Measurements from ENCODE around the gene DAB1.

The DAB1 gene

DNA sequence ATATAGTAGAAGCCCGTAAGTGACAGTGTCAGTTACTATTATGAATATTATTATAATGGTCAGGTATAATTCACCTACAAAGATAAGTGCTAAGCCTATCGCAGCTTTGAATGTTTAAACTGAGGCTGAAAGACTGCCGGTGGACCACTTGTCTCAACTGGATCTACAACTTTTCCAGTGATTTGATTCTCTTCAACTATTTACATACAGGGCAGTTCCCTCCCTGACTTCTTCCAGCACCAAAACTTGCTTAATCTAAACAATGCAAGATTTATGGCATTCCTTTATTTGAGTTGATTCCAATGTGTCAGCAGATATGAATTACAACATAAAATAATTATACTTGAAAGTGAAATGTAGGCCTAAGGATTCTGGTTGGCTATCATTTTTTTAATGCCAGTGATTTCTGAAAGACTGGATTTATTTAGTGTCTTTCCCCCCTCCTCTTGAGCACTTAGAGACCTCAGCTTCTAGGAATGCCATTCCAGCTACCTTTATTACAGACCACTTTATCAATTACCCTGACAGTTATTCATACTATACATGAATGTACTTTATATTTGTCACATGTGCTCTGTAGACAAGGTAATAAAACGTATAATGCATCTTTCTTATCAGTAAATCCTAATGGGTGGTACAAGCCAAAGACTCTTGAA is 304.8 kb downstream of the DAB1 start:
- H3K27ac ChIP-seq (replicated peaks), result no peak overlapping the region
- no peak overlapping the region for H3K4me3 ChIP-seq (replicated peaks; ENCODE audit: insufficient read depth, low read length)
- no peaks in the 10 kb centered on the region for H3K27me3 ChIP-seq (ENCODE audit: insufficient read depth, poor library complexity, severe bottlenecking)
- TF ChIP-seq, protein P1, sequence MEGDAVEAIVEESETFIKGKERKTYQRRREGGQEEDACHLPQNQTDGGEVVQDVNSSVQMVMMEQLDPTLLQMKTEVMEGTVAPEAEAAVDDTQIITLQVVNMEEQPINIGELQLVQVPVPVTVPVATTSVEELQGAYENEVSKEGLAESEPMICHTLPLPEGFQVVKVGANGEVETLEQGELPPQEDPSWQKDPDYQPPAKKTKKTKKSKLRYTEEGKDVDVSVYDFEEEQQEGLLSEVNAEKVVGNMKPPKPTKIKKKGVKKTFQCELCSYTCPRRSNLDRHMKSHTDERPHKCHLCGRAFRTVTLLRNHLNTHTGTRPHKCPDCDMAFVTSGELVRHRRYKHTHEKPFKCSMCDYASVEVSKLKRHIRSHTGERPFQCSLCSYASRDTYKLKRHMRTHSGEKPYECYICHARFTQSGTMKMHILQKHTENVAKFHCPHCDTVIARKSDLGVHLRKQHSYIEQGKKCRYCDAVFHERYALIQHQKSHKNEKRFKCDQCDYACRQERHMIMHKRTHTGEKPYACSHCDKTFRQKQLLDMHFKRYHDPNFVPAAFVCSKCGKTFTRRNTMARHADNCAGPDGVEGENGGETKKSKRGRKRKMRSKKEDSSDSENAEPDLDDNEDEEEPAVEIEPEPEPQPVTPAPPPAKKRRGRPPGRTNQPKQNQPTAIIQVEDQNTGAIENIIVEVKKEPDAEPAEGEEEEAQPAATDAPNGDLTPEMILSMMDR (IDR thresholded peaks at IDR 0.05; ENCODE audit: insufficient read depth, low read length), result no peak
- TF ChIP-seq SPI1 (IDR thresholded peaks at IDR 0.05; ENCODE audit: borderline replicate concordance, low read depth) (no peak), GABPA (IDR thresholded peaks at IDR 0.05; ENCODE audit: low read depth) (no peak), POLR2AphosphoS5 (IDR thresholded peaks at IDR 0.05; ENCODE audit: low read depth) (no peak)
- TF ChIP-seq, protein P2, sequence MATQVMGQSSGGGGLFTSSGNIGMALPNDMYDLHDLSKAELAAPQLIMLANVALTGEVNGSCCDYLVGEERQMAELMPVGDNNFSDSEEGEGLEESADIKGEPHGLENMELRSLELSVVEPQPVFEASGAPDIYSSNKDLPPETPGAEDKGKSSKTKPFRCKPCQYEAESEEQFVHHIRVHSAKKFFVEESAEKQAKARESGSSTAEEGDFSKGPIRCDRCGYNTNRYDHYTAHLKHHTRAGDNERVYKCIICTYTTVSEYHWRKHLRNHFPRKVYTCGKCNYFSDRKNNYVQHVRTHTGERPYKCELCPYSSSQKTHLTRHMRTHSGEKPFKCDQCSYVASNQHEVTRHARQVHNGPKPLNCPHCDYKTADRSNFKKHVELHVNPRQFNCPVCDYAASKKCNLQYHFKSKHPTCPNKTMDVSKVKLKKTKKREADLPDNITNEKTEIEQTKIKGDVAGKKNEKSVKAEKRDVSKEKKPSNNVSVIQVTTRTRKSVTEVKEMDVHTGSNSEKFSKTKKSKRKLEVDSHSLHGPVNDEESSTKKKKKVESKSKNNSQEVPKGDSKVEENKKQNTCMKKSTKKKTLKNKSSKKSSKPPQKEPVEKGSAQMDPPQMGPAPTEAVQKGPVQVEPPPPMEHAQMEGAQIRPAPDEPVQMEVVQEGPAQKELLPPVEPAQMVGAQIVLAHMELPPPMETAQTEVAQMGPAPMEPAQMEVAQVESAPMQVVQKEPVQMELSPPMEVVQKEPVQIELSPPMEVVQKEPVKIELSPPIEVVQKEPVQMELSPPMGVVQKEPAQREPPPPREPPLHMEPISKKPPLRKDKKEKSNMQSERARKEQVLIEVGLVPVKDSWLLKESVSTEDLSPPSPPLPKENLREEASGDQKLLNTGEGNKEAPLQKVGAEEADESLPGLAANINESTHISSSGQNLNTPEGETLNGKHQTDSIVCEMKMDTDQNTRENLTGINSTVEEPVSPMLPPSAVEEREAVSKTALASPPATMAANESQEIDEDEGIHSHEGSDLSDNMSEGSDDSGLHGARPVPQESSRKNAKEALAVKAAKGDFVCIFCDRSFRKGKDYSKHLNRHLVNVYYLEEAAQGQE (IDR thresholded peaks at IDR 0.05; ENCODE audit: insufficient replicate concordance, low read depth), result no peak
- DNase-seq (ENCODE audit: low read depth in 1 of 2, low spot score in 1 of 2), result no peak

DNA sequence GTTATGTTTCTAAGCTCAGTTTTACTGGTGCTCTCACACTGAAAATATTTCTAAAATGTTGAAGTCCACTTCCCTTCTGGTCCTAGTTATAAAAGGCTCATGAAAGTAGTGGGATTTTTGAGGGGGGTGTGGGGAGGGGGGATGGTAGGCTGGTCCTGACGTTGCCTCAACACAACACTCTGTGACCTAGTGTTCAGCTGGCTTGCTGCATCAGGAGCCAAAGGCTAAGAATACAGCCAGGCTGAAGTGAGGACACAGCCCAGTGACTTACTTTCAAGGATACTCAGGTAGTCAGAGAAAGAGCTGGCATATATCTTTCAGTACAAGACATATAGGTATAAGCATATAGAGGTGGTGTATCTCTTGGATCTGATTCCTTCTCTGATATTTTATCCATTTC is 306.1 kb downstream of the DAB1 start:
- no peak for DNase-seq (ENCODE audit: low read depth in 1 of 2, low spot score in 1 of 2)
- no peaks in the 10 kb centered on the region for H3K27me3 ChIP-seq (ENCODE audit: insufficient read depth, poor library complexity, severe bottlenecking)
- H3K27ac ChIP-seq (replicated peaks), result no peak overlapping the region
- H3K4me3 ChIP-seq (replicated peaks; ENCODE audit: insufficient read depth, low read length), result no peak overlapping the region
- TF ChIP-seq, protein P1 (IDR thresholded peaks at IDR 0.05; ENCODE audit: insufficient read depth, low read length), result no peak
- TF ChIP-seq, protein P2 (IDR thresholded peaks at IDR 0.05; ENCODE audit: insufficient replicate concordance, low read depth), result no peak
- no peak for TF ChIP-seq SPI1 (IDR thresholded peaks at IDR 0.05; ENCODE audit: borderline replicate concordance, low read depth)
- no peak for TF ChIP-seq GABPA (IDR thresholded peaks at IDR 0.05; ENCODE audit: low read depth)
- TF ChIP-seq POLR2AphosphoS5 (IDR thresholded peaks at IDR 0.05; ENCODE audit: low read depth), result no peak

DNA sequence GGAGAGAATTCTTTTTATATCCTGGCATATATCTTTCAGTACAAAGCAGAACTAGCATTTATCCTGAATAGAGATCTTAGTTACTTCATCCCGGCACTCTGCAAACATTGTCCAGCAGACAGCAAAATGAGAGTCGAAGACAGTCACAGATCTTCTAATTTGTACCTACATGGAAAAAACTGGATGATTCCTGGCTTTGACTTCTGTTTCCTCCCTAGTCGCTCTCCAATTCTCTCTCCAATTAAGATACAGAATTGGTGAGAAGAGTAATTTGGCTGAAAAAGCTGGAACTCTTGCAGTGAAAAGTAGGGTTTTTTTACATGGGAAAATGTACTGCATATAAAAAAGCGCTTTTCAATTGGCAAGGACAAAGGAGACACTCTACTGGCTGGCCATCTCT is 307.0 kb downstream of the DAB1 start:
- H3K27me3 ChIP-seq (ENCODE audit: insufficient read depth, poor library complexity, severe bottlenecking), result no peaks in the 10 kb centered on the region
- TF ChIP-seq SPI1 (IDR thresholded peaks at IDR 0.05; ENCODE audit: borderline replicate concordance, low read depth) (no peak), POLR2AphosphoS5 (IDR thresholded peaks at IDR 0.05; ENCODE audit: low read depth) (no peak), GABPA (IDR thresholded peaks at IDR 0.05; ENCODE audit: low read depth) (no peak)
- TF ChIP-seq, protein P2 (IDR thresholded peaks at IDR 0.05; ENCODE audit: insufficient replicate concordance, low read depth), result no peak
- TF ChIP-seq, protein P1 (IDR thresholded peaks at IDR 0.05; ENCODE audit: insufficient read depth, low read length), result no peak
- no peak for DNase-seq (ENCODE audit: low read depth in 1 of 2, low spot score in 1 of 2)

More for the DNA sequence above, 307.0 kb downstream of the DAB1 start:
- Histone ChIP-seq H3K4me3 (replicated peaks; ENCODE audit: insufficient read depth, low read length) (no peak overlapping the region), H3K27ac (replicated peaks) (no peak overlapping the region)

All from HL-60 (cell line).